Neutrophil (primary cell): ENCODE measurements around the gene SGO2.

Experiments
- H3K27ac ChIP-seq: fragments of 200-600 bp; sonication (generic); 2 replicates; pipeline ENCODE4 v1.5.1; 2016; ENCODE audit warnings: mild to moderate bottlenecking, moderate library complexity
- H3K27me3 ChIP-seq: fragments of 200-600 bp; sonication (generic); 2 replicates; pipeline ENCODE4 v1.6.0; 2016; ENCODE audit warnings: mild to moderate bottlenecking
- H3K36me3 ChIP-seq: fragments of 200-600 bp; sonication (generic); 2 replicates; pipeline ENCODE4 v1.5.1; 2017
- H3K4me1 ChIP-seq, 2 experiments: fragments of 200-600 bp in 1 of 2; sonication (generic) in 1 of 2; 1 replicate in 1 of 2; 2 replicates in 1 of 2; pipeline versions ENCODE4 v1.5.1 to v1.6.1; 2013 to 2016; ENCODE audit warnings: low read depth in 1 of 2, low read length in 1 of 2, mild to moderate bottlenecking in 1 of 2, moderate library complexity in 1 of 2; ENCODE audit not compliant: control insufficient read depth in 1 of 2, insufficient read depth in 1 of 2
- H3K4me3 ChIP-seq, 2 experiments: fragments of 200-600 bp in 1 of 2; sonication (generic) in 1 of 2; 1 replicate in 1 of 2; 2 replicates in 1 of 2; pipeline ENCODE4 v1.5.1; 2013 to 2016; ENCODE audit warnings: low read depth in 1 of 2, low read length in 1 of 2, mild to moderate bottlenecking in 1 of 2, moderate library complexity in 1 of 2
- H3K9me3 ChIP-seq: fragments of 200-600 bp; sonication (generic); 2 replicates; pipeline ENCODE4 v1.5.1; 2016
- TF ChIP-seq, protein P1 (sequence below): fragments of 200-600 bp; sonication (generic); IDR thresholded peaks from 2 replicates; pipeline ENCODE4 v1.5.1; 2016; ENCODE audit warnings: antibody characterized with exemption

The SGO2 gene

DNA sequence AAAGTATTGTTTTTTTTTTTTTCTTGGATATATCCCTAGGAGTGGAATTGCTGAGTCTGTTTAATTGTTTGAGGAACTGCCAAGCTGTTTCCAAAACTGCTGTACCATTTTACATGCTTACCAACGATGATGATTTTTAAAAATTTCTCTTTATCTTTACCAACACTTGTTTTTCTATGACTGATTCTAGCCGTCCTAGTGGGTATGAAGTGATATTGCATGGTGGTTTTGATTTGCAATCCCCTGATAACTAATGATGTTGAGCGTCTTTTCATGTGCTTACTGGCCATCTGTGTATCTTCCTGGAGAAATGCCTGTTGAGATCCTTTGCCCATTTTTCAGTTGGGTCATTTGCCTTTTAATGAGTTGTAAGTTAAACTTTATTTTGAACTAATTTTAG is 51.0 kb downstream of the SGO2 start:
- TF ChIP-seq, protein P1, sequence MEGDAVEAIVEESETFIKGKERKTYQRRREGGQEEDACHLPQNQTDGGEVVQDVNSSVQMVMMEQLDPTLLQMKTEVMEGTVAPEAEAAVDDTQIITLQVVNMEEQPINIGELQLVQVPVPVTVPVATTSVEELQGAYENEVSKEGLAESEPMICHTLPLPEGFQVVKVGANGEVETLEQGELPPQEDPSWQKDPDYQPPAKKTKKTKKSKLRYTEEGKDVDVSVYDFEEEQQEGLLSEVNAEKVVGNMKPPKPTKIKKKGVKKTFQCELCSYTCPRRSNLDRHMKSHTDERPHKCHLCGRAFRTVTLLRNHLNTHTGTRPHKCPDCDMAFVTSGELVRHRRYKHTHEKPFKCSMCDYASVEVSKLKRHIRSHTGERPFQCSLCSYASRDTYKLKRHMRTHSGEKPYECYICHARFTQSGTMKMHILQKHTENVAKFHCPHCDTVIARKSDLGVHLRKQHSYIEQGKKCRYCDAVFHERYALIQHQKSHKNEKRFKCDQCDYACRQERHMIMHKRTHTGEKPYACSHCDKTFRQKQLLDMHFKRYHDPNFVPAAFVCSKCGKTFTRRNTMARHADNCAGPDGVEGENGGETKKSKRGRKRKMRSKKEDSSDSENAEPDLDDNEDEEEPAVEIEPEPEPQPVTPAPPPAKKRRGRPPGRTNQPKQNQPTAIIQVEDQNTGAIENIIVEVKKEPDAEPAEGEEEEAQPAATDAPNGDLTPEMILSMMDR: no peak
- Histone ChIP-seq H3K9me3 (no peaks in the 10 kb centered on the region), H3K36me3 (peaks cover 8% of the 10 kb centered on the region), H3K27ac (no peak overlapping the region), H3K4me3 (no peak overlapping the region), H3K27me3 (no peaks in the 10 kb centered on the region), H3K4me1 (no peaks in the 10 kb centered on the region)

DNA sequence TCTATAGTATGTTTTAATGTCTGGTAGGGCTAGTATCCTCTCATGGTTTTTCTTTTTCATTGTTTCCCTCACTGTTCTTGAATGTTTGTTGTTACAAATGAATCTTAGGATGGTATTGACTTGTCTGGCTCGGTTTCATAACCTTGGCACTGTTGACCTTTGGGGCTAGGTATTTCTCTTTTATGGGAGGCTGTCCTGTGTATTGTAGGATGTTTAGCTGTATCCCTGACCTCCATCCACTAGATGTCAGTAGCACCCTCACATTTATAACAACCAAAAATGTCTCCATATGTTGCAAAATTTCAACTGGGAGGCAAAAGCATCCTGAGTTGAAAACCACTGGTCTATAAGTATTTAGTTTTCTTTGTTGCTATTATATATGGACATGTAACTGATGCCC is 52.8 kb downstream of the SGO2 start:
- Histone ChIP-seq H3K9me3 (no peaks in the 10 kb centered on the region), H3K27me3 (no peaks in the 10 kb centered on the region), H3K36me3 (peaks cover 3% of the 10 kb centered on the region), H3K4me3 (no peak overlapping the region), H3K27ac (no peak overlapping the region), H3K4me1 (no peaks in the 10 kb centered on the region)
- TF ChIP-seq, protein P1: no peak

DNA sequence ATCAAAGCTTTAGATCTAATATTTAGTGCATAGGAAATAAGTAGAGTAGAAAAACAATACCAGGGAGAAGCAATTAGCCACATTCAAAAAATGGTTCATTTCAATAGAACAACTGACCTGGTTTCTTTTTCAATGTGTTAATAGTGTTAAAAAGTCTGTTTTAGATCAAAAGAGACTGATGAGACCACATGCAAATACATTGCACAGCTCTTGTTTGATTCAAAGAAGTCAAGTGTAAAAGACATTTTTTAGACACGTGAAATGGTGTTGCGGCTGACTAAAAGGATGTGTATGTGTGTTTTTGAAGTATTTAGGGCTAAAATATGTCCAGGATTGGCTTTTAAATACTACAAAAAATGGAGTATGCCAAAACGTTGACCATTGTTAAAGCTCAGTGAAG is 58.6 kb downstream of the SGO2 start:
- peaks cover 12 to 23% of the 10 kb centered on the region in 2 experiments for H3K4me1 ChIP-seq
- no peak overlapping the region for H3K27ac ChIP-seq
- TF ChIP-seq, protein P1: no peak
- peaks cover 8% of the 10 kb centered on the region for H3K27me3 ChIP-seq
- H3K36me3 ChIP-seq: peaks cover 3% of the 10 kb centered on the region
- no peak overlapping the region for H3K4me3 ChIP-seq
- no peaks in the 10 kb centered on the region for H3K9me3 ChIP-seq

DNA sequence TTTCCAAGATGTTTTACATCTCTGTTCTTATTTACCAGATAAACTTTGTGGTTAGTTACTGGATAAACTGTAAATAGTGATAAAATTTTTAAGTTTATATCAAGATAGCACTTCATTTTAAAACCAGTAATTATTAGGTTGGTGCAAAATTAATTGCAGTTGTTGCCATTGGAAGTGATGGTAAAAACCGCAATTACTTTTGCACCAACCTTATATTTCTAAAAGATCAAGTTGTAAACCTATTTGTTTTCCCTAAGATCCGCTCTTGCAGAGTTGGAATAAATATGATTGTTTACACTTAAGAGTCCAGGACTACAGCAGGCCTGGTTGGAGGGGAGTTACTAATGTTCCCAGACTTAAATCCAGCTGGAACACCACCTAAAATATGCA is 59.3 kb downstream of the SGO2 start:
- Histone ChIP-seq H3K36me3 (peaks cover 3% of the 10 kb centered on the region), H3K27me3 (peaks cover 8% of the 10 kb centered on the region), H3K27ac (no peak overlapping the region), H3K4me1 (peaks cover 12 to 24% of the 10 kb centered on the region in 2 experiments), H3K4me3 (peak overlapping the region; percentile 49 to 62), H3K9me3 (no peaks in the 10 kb centered on the region)
- TF ChIP-seq, protein P1: no peak

DNA sequence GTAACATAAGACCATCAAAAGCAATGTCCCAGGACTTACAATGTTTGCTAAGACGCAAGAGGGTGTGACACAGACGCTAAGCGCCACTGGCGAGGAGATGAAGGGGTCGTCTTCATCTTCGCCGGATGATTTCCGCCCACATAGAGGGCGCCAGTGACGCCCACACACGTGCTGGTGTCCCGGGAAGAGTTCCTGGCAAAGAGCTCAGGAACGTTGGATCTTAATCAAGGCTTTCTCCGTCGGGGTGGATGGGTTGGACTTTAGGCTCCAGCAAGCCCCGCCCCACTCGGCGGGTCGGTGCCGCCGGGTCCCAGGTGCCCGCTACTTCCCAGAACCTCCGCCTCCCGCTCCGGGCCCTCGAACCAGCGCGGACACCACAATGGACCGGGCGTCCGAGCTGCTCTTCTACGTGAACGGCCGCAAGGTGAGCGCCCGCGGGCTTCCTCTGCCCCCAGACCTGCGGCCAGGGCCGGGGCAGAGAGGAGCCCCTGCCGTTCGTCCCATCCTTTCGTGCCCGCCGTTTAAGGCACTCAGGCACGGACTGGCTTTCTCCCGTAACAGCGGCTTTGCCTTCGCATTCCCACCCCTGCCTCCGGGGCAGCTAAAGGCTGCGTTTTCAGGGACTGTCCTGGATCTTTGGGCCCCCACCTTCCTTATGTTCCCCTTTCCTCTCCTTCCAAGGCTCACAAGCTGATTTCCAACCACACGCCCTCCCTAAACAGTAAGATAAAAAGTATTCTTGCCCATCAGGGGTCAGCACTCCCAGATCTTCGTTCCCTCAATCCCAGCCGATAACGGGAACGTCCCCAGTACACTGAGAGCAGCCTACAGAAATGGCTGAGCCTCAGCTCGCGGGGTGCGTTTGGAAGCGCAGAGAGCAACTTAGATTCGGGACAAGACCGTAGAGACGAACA is 60.0 kb downstream of the SGO2 start, which contains the start of gene AOX1:
AOX1 (plus strand) TSS at position 285 of the 914 bp plus-strand sequence; CDS start at position 380, 95 bp downstream.
- TF ChIP-seq, protein P1: no peak
- no peak within 1 kb of the TSS for H3K27ac ChIP-seq
- H3K4me1 ChIP-seq: peaks cover 12 to 24% of the 10 kb centered on the region in 2 experiments
- H3K9me3 ChIP-seq: no peaks in the 10 kb centered on the region
- peaks cover 3% of the 10 kb centered on the region for H3K36me3 ChIP-seq
- peaks cover 8% of the 10 kb centered on the region for H3K27me3 ChIP-seq
- peak within 1 kb of the TSS; percentile 49 to 62 for H3K4me3 ChIP-seq
